GM10248 (cell line): ENCODE results near the gene CRIP2.
A peak's percentile ranks its signal among the peaks of the same experiment; 100 is the strongest.

ENCODE experiments used
- CTCF ChIA-PET: fragments of 300-600 bp; sonication (Branson Sonifier 250); formaldehyde crosslinking; extraction: SDS; loops from one replicate; lab custom pipeline; 2021; ENCODE audit warnings: antibody characterized with exemption; lab: Yijun Ruan, JAX
- POLR2A ChIA-PET: fragments of 350-650 bp; sonication (Branson Sonifier 250); formaldehyde crosslinking; extraction: SDS; loops from one replicate; lab custom pipeline; 2020; ENCODE audit warnings: antibody characterized with exemption; lab: Yijun Ruan, JAX
- DNase-seq: peaks from one replicate; pipeline ENCODE4 v3.0.0; 2012; ENCODE audit errors: extremely low spot score
- CTCF ChIP-seq: IDR thresholded peaks from 2 replicates; pipeline ENCODE4 v1.5.1; 2012; ENCODE audit warnings: mild to moderate bottlenecking, low read depth; ENCODE audit errors: extremely low read depth, missing control alignments, control extremely low read depth

CRIP2 gene

DNA sequence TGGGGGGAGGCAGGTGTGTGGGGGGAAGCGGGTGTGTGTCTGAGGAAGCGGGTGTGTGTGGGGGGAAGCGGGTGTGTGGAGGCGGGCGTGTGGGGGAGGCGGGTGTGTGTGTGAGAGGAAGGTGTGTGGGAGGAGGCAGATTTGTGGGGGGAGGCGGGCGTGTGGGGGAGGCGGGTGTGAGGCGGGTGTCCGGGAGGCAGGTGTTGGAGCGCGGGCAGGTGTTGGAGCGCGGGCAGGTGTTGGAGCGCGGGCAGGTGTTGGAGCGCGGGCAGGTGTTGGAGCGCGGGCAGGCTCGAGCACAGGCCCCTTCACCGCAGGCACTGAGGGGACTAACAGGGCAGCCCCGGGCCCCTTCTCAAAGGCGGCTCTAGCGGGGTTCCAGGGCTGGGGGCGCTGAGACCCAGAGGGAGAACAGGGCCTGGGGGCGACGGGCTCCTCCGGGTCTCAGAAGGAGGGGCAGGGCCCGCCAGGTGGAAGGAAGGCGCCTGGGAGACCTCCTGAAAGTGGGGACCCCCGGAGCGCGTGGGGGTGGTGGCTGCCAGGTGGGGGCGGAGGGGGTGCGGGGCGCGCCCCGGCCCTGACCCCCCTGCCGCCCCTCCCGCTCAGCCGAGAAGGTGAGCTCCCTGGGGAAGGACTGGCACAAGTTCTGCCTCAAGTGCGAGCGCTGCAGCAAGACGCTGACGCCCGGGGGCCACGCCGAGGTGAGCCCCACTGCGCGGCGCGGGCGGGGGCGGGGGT, 3.2 kb downstream of the CRIP2 start:
- DNase-seq = no peak
- TF ChIP-seq CTCF = no peak
- ChIA-PET POLR2A (interaction anchor here (0.6 kb wide), 1 partner anchor 14 kb away, joined by 4 read pairs; no protein-coding TSS in a partner anchor), CTCF (interaction anchor here (1.8 kb wide), 1 partner anchor 12 kb away, joined by 8 read pairs; no protein-coding TSS in a partner anchor)

DNA sequence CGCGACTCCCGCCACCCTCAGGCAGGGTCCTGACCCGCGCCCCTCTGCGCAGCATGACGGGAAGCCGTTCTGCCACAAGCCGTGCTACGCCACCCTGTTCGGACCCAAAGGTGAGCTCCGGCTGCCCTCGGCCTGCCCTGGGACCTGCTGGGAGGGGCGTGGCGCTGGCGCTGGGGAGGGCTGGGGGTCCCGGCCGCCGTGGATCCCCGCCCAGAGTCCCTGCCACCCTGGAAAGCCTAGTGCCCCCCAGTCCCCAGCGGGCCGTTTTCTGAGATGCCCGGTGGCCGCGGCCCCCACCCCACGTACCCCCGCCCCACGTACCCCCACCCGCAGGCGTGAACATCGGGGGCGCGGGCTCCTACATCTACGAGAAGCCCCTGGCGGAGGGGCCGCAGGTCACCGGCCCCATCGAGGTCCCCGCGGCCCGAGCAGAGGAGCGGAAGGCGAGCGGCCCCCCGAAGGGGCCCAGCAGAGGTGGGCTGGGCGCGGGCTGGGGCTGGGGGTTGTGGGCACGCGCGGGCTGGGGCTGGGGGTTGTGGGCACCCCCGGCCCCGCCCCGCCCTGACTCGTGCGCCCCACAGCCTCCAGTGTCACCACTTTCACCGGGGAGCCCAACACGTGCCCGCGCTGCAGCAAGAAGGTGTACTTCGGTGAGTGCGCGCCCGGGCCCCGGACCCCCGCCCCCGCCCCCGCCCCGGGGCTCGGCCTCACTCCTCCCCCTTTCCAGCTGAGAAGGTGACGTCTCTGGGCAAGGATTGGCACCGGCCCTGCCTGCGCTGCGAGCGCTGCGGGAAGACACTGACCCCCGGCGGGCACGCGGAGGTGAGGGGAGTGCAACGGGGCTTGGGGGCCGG, 4.0 kb downstream of the CRIP2 start:
- ChIA-PET POLR2A (interaction anchor here (0.6 kb wide), 1 partner anchor 13 kb away, joined by 4 read pairs; no protein-coding TSS in a partner anchor), CTCF (interaction anchor here (1.8 kb wide), 1 partner anchor 11 kb away, joined by 8 read pairs; no protein-coding TSS in a partner anchor)
- no peak for TF ChIP-seq CTCF
- DNase-seq = no peak

DNA sequence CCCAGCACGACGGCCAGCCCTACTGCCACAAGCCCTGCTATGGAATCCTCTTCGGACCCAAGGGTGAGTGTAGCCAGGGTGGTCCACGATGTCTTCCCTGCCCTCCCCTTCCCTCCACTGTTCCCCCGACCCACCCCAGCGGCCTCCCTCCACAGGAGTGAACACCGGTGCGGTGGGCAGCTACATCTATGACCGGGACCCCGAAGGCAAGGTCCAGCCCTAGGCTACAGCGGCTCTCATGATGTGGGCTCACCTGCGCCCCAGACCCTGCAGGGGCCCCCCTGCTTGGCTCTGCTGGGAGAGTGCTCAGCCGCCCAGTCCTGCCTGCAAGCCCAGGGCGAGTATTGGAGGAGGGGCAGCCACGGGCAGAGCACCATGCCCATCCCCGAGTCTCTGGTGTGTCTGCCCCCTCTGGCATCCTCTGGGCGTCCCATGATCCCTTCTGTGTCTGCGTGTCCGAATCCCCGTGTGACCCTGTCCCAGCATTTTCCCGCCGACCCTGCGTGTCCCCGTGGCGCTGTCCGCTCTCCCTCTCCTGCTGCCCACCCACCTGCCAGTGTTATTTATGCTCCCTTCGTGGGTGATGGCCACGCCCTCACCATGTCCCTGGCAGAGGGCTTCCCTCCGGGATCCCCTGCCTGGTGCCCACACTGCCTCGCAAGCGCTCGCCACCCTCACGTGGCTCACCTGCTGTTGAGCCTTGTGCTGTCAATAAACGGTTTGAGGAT, 5.0 kb downstream of the CRIP2 start:
- ChIA-PET CTCF (interaction anchor here (1.8 to 3.5 kb wide), 4 partner anchors 8 to 108 kb away, joined by 8 to 35 read pairs (median 17); no protein-coding TSS in a partner anchor), POLR2A (no interaction called here)
- no peak for TF ChIP-seq CTCF
- DNase-seq = no peak

DNA sequence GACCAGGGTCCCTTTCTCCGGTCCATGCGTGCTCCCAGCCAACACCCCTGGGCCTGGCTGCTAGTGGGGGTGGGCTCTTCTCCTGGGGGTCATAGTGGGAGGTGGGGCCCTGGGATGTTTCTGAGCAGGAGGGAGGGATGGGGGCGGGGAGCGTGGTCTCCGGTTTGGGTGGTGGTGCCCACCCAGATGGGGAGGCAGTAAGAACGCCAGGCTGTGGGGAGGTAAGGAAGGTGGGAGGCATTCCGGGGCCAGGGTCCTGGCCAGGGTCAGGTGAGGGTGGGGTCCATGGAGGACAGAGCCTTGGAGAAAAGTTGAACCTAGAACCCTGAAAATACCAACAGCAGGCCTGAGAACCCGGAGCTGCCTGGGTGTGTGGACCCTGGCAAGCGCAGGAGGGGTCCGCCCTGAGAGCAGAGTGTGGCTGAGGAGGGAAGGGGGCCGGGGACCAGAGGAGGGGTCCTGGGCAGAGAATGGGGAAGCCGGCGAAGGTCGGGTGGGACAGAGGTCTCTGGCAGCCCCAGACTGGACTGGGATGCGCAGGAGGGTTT, 5.7 kb downstream of the CRIP2 start:
- ChIA-PET POLR2A (interaction anchor here (1.1 kb wide), 1 partner anchor 9 kb away, joined by 10 read pairs; no protein-coding TSS in a partner anchor), CTCF (interaction anchor here (0.6 to 3.5 kb wide), 38 partner anchors 9 to 938 kb away, joined by 3 to 91 read pairs (median 4); partner anchors contain the start of genes PACS2 and TEDC1)
- DNase-seq = no peak
- no peak for TF ChIP-seq CTCF

DNA sequence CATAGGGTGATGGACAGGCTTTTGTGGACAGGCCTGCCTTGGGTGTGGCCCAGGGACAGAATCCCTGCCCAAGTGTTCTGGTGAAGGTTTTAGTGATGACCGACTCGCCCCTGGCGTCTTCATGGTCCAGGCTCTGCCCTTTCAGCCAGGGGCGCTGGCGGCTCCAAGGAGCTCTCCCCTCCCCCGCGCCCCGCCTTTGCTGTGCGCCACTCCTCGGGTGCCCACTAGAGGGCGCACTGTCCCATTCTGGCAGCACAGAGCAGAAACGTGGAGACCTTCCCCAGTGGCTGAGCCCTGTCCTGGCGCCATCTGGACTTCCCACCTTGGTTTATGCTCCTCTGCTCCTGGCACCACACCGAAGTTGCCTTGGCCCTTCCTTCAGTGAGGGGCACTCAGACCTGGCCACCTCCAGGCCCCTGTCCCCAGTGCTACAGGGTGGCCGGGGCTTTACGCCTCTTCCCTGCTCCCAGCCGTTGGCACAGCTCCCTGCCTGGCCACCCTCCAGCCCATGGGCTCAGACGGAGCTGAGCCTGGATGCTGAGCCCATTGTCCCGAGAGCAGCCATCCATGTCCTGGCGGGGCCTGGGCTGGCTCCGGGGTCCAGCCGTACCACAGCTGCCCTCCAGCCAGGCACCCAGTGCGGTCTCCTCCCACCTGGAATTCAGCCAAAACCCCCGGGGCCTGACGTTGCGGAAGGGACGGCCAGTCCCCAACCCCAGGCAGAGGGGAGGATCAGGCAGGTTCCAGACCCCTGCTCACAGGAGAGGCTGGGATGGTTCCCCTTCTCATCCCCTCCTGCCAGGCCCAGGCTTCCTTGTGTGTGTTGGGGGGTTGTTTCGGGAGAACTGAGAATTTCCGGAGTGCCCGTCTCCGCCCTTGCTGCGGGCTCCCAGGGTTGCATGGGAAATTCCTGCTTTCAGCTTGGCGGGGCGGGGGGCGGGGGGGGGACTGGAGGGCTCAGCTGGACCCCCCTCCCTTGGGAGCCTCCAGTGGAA, 6.5 kb downstream of the CRIP2 start:
- peak; percentile 99 for TF ChIP-seq CTCF
- DNase-seq = peak; percentile 93
- CTCF ChIA-PET = interaction anchor here (0.6 to 3.5 kb wide), 41 partner anchors 10 to 937 kb away, joined by 3 to 91 read pairs (median 3); partner anchors contain the start of genes BRF1, PACS2 and TEDC1
- POLR2A ChIA-PET = interaction anchor here (1.1 kb wide), 1 partner anchor 8 kb away, joined by 10 read pairs; no protein-coding TSS in a partner anchor
